Measurements from ENCODE around the gene CDC42BPB.

Gene CDC42BPB

DNA sequence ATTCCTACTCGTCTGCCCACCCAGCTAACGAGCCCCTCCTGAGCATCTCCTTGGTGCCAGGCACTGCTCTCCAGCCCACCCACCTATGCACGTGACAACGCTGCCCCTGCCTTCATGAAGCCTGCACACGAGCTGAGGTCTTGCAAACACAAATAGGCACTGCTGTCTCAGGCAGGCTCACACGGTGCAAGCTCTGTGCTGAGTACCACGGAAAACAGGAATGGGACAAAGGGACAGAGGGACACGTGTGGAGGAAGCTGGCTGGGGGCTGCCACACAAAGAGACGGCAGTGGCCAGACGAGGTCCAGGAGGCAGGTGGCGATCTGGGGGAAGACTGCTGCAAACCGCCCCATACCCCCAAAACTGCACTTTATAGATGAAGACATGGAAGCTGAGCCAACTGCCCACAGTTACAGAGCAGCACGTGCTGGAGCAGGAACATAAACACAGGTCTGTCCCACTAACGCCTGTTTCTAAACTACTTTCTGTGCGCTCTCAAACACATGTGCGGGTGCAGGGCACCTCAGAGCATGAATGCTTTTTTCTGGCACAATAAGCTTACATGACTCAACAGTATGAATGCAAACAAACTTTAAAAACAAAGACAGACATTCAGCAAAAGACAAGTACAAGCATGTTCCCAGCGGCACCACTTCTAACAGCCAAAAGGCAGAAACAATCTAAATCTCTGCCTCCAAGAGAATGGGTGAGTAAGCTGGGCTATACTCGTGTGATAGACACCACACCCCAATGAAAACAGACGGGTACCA, 70.4 kb downstream of the CDC42BPB start:
- no peak for DNase-seq

- DNase-seq = no peak
Measured at GRCh38 chr14:102985665-102986064, 71.7 kb downstream of the CDC42BPB start.

DNA sequence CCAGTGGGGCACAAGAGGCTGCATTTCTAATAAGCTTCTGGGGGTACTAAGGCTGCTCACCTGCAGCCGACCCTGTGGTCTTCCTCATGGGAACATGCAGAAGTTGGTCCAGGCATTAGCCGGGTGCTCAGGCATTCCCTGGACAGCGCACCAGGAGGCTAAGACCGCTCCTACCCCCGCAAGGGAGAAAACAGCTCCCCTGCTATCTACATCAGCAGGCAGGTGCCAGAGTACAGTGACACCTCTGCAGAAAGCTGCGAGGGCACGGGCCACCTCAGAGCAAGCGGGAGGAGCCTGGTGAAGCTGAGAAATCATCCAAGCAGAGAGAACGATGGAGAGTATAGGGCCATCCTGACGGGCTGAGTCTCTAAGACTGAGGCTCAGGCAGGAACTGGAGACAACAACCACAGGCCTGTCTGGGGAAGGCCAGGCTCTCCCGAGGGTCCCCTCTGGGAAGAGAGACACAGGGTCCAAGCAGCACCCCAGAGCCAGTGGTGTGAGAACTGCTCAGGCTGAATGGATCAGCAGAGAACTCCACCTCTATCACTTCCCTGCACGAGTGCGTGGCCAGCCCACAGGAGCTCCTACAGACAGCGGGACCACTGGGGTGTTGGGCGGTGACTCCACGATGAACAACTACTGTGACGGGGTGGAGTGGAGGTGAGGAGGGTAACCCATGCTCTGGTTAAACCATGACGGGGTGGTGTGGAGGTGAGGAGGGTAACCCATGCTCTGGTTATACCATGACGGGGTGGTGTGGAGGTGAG, 72.8 kb downstream of the CDC42BPB start:
- no peak for DNase-seq

DNA sequence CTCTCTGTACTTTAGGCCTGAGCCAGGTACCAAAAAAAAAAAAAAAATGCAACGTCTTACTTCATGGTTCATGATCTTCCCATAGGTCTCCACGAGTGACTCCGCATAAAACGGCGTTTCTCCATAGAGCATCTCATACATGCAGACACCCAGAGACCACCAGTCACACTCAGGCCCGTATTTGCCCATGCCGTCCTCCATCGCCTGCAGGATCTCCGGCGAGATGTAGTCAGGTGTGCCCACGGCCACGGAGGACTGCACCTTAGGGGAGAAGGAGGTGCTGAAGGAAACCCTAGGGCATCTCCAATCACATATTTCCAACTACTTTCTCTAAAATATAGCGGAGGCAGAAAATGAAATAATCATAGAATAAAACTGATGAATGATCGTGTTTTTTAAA, 73.9 kb downstream of the CDC42BPB start:
- no peak for DNase-seq

GRCh38 chr14:102982852-102983470, 74.4 kb downstream of the CDC42BPB start:
- no peak for DNase-seq

- DNase-seq = no peak
Measured at GRCh38 chr14:102980409-102980810, 76.9 kb downstream of the CDC42BPB start.

- DNase-seq = no peak
Measured at GRCh38 chr14:102979406-102979805, 77.9 kb downstream of the CDC42BPB start.

GRCh38 chr14:102977475-102977874, 79.9 kb downstream of the CDC42BPB start:
- DNase-seq = no peak

DNA sequence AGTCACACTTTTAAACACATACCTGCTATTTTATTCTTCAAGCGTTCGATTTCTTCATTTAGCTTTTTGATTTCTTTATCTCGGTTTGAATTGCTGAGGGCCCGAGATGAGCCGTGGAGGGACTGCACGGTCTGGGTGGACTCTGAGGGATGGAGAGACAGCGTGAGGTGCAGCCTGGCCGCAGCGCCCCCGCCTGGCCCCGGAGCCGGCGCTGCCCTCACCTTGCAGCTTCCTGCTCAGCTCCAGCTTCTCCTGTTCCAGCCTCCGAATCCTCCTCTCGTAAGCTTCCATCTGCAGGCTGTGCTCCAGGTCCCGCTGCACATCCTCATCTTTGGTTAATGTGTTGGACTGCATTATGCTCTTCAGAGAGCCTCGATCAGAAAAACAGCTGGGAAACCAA, 81.7 kb downstream of the CDC42BPB start:
- no peak for DNase-seq

- no peak for DNase-seq
Measured at GRCh38 chr14:102973706-102974285, 83.6 kb downstream of the CDC42BPB start.

DNA sequence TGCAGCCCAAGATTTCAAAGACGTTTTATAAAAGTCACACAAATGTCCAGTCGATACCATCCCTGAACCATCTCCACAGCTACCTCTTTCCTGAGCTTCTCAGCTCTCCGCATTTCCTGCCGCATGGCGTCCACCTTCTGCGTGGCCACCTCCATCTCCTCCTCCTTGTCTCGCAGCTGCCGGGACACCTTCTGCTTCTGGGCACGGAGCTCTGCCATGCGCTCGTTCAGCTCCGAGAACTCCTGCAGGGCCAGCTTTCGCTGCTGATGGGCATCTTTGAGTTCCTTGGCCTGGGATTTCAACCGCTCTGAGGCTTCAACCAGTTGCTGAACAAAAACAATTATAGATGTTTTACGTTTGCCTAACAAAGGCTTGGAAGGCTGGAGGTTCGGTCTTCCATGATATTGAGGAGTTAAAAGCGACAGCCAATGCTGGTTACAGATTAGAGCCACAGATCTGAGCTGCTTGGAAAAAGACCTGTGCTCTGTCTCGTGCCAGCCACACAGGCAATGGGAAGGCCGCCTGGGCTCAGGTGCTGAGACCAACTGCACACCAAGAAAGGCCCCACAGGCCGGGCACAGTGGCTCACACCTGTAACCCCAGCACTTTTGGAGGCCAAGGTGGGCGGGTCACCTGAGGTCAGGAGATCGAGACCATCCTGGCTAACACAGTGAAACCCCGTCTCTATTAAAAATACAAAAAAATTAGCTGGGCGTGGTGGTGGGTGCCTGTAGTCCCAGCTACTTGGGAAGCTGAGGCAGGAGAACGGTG, 85.3 kb downstream of the CDC42BPB start:
- no peak for DNase-seq

- DNase-seq = no peak
Measured at GRCh38 chr14:102971314-102971713, 86.0 kb downstream of the CDC42BPB start.

- no peak for DNase-seq
Measured at GRCh38 chr14:102970496-102970895, 86.9 kb downstream of the CDC42BPB start.

DNA sequence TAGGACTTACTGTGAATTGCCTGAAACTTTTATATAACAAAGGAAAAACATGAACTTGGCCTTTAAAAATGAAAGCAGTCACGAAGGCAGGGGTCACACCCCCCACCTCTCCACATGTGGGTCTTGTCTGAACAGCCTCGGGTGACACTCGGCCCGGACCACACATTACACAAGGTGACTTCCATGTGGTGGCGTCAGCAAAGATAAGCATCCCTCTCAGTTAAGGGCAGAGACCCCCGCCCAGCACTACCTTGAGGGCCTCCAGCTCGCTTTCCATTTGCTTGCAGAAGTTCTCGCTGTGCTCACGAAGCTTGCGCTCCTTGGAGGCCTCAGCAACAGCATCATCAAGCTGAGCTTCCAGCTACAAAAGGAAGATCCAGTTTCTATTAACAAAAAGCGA, 87.4 kb downstream of the CDC42BPB start:
- DNase-seq = no peak

DNA sequence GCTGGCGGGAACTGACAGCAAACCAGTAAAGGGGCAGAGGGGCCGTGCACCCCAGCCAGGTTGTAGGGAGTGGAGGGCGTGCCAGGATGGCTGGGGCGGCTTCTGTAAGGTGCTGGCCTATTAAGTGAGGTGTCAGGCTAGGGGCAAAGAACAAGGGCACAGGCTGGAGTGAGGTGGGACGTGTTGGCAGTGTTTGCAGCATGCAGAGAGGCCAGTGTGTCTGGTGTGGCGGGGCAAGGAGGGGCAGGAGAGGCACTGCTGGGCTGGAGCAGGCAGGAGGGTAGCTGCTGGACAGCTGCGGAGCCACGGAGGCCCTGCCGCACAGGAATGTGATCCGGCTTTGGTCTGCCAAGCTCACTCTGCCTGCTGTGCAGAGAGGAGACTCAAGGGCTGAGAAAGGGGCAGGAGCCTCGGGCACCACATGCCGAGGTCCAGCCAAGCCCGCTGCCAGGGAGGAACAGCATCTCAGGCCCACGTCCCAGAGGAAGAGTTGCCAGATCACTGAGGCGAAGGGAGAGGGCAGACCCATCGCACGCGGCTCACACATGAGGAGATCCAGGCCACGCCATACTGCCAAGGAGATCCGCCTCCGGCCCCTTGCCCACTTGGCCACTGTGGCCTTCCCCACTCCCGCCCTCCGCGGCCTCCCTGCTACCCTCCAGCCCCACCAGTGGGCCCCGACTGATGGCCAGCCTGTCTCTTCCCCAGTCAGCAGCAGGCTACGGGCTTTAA, 88.1 kb downstream of the CDC42BPB start:
- no peak for DNase-seq

DNA sequence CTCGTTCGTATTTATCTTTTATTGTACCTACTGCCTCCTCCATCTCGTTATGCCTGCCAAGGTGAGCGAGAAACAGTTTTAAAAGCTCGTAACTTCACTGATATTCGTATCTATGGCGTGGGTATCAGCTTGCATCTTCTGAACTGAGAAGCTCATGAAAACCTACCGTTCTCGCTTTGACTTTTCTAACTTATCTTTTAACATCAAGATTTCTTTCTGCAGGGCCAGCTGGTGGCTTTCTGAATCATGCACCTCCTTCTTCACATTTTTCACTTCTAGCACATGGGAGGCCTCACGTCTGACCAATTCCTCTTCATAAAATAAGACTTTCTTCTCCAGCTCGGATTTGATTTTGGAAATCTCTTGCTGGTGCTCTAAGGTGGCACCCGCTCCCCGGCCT, 89.0 kb downstream of the CDC42BPB start:
- DNase-seq = no peak

GRCh38 chr14:102967506-102967795, 89.9 kb downstream of the CDC42BPB start:
- DNase-seq = no peak

- DNase-seq = no peak
Measured at GRCh38 chr14:102966681-102967505, 90.5 kb downstream of the CDC42BPB start.

- DNase-seq = no peak
Measured at GRCh38 chr14:102965971-102966655, 91.2 kb downstream of the CDC42BPB start.

DNA sequence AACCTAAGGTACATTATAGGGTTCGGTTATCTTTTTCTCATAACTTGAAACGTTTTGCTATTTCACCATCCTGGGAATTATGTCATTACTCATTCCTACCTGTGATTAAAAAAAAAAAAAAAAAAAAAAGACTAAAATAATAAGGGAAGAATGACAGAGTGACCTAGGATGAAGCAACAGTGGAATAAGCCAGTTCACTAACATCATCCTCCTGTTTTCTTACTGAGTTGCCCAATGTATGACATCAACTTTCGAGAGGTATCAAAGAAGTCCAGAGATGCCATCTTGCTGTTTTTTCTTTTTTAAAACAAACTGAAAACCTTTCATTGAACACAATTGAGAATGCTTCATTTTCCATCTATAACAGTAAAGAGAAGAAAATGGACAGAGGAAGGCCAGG, 92.1 kb downstream of the CDC42BPB start:
- no peak for DNase-seq
